Stimulated activated CD8-positive, alpha-beta memory T cell treated with anti-CD3 and anti-CD28 coated beads, Interleukin-12 subunit alpha, Interleukin-12 subunit beta, amount 100 ng/mL, for 1 hour (primary cell): ENCODE results near the gene ISL1.

ENCODE experiments used
- DNase-seq: peaks from one replicate; pipeline ENCODE4 v3.0.0-alpha.2; 2020; ENCODE audit warnings: low read depth

Gene ISL1

GRCh38 chr5:51386916-51387883 is 4.0 kb downstream of the ISL1 start:
- DNase-seq = no peak

GRCh38 chr5:51387884-51388275 is 4.6 kb downstream of the ISL1 start:
- DNase-seq = no peak

GRCh38 chr5:51388488-51389287 is 5.4 kb downstream of the ISL1 start:
- DNase-seq = no peak

GRCh38 chr5:51389288-51389576 is 6.0 kb downstream of the ISL1 start:
- DNase-seq = no peak

- DNase-seq = no peak
These were observed 6.6 kb downstream of the ISL1 start for GRCh38 chr5:51389577-51390463.

- DNase-seq = no peak
These were observed 7.9 kb downstream of the ISL1 start for GRCh38 chr5:51391175-51391574.

- DNase-seq = no peak
These were observed 9.5 kb downstream of the ISL1 start for GRCh38 chr5:51392689-51393199.

- DNase-seq = no peak
These were observed 11.4 kb downstream of the ISL1 start for GRCh38 chr5:51394609-51395008.

GRCh38 chr5:51395245-51395644 is 12.0 kb downstream of the ISL1 start:
- no peak for DNase-seq

- no peak for DNase-seq
These were observed 12.6 kb downstream of the ISL1 start for GRCh38 chr5:51395666-51396356.

- DNase-seq = no peak
These were observed 13.5 kb downstream of the ISL1 start for GRCh38 chr5:51396797-51397196.

GRCh38 chr5:51397996-51398395 is 14.7 kb downstream of the ISL1 start:
- DNase-seq = no peak

- DNase-seq = no peak
These were observed 15.8 kb downstream of the ISL1 start for GRCh38 chr5:51398875-51399642.

- DNase-seq = no peak
These were observed 16.4 kb downstream of the ISL1 start for GRCh38 chr5:51399643-51400006.

GRCh38 chr5:51404255-51404654 is 21.0 kb downstream of the ISL1 start:
- no peak for DNase-seq

- DNase-seq = no peak
These were observed 28.7 kb downstream of the ISL1 start for GRCh38 chr5:51411921-51412325.

GRCh38 chr5:51414516-51414915 is 31.3 kb downstream of the ISL1 start:
- no peak for DNase-seq

GRCh38 chr5:51416149-51416548 is 32.9 kb downstream of the ISL1 start:
- DNase-seq = no peak

GRCh38 chr5:51433052-51433710 is 49.9 kb downstream of the ISL1 start:
- no peak for DNase-seq

GRCh38 chr5:51439232-51439631 is 56.0 kb downstream of the ISL1 start:
- DNase-seq = no peak
